D341Med (cell line): ENCODE measurements around the gene COX5B.
"Not testable (repeated sequence)": the region's sequence is repeated elsewhere in the genome, so short reads cannot be mapped to it uniquely, and the experiment has no call there.

Experiments used
- DNase-seq: peaks from one replicate; pipeline ENCODE4 v3.0.0; 2012; ENCODE audit warnings: low spot score

Gene COX5B

DNA sequence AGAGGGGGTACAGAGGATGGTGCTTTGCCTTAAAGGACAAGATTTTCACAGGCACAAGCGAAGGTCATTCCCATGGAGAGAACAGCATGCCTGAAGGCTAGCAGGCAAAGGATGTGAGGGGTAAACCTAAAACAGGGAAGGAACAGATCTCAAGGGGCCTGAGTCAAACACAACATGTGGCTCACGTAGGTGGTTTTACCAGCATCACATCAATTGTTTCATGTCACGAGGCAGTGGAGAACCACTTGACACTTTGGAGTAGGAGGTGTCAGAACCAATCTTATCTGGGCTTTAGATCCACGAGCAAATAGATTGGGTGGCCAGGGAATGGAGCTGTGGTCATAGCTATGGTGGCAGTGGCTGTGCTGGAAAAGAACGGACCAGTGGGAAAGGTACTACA lies 8.4 kb downstream of the COX5B start:
- no peak for DNase-seq

DNA sequence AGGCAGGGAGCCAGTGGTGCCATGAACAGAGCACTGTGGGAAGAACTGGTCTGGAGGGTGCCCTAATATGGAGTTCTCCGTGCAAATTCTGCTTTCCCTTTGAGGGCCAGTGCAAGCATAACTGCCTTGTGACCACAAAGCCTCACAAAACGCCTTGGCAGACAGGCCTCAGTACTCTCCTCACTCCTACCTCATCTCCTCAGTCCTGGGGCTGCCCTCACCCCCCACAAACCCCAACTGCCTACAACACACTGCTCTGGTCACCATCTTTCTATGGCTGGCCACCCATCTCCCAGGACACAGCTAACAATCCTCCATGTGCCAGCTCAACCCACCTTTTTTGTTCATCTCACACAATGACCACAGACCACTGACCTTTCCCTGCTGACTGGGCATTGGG lies 8.9 kb downstream of the COX5B start:
- no peak for DNase-seq

DNA sequence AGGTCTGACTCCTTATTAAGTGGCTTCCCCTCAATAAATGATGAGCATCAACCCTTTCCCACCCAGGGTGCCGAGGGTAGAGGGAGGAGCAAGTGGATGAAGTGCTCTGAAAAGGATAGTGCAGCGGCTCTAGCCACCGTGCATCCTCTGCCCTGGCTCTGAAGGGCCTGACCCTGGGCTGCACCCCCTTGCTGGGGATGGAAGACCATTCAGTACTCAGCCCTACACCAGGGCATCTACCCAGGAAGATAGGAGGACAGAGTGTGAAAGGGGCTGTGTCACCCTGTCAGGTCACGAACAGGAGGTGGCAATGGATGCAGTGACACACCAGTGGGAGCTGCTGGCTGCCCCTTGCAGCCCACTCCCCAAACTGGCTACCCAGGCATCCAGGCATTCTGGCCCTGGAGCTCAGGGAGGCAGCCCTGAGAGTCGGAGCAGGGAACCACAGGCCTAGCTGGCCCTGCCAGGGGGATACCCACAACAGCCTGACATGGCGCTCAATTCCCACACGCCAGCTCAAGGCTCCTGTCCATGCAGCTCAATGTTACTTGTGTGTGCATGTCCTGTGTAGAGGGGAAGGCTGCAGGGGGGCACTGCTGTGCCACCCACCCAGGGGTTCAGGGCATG lies 10.4 kb downstream of the COX5B start:
- no peak for DNase-seq

- DNase-seq = no peak
Observed at GRCh38 chr2:97656905-97657587, 11.2 kb downstream of the COX5B start.

DNA sequence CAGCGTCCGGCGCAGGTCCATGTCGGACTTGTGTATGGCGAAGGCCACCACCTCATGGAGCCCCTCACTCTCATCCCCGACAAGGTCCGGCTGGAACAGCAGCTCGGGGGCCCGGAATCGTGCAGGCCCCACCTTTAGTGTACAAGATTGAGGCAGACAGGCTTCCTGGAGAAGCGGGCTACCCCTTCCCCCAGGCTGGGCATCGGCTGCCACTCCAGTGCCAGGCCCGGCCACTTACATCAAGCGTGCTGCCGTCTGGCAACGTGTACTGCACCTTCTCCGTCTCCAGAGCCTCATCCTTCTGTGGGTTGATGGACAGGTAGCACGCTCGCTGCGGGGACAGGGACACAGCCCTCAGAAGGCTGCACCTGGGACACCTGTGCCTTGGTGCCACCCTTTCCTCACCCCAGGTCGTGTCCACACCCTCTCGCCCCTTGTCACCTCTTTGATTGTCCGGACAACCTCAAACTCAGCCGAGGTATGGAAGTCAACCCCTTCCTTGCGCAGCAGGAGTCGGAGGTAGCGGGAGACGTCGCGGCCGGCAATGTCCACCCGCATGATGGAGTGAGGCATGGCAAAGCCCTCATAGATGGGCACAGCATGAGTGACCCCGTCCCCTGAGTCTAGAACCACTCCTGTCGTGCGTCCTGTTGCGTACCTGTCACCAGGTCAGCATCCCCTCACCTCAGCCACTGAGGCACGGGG lies 12.3 kb downstream of the COX5B start:
- DNase-seq = no peak

- DNase-seq = no peak
Observed at GRCh38 chr2:97658691-97659157, 12.9 kb downstream of the COX5B start.

DNA sequence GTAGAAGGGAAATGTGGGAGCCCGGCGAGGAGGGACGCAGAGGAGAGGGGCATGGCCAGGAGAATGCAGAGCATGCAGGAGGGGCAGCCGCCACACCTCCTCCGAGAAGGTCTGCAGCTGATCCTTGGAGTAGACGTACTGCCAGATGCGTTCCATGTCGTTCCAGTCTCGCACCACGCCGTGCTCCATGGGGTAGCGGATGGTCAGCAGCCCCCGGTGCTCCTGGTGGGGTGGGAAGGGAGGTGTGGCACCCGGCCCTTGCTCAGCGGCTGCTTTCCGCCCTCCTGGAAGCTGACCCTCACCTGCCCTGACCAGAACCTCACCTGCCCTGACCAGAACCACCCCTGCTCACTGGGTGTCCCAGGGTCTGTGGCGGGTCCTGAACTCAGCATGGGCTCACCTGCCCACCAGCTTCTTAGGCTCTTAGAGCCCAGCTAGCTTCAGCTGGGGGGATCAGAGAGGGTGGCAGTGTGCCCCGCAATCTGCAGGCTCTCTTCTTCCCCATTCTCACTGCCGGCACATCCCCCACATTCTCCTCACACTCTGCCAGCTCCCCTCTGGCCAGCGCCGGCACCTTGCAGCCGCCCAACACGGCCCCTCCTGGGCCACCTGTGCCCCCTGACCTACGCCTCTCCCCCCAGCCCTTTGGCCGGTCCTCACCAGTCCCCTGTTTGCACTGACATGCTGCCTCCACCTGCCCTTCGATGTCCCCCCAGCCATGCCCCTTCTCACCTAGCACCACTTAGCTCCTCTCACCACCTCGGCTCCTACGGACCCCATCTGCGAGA lies 13.6 kb downstream of the COX5B start:
- no peak for DNase-seq

DNA sequence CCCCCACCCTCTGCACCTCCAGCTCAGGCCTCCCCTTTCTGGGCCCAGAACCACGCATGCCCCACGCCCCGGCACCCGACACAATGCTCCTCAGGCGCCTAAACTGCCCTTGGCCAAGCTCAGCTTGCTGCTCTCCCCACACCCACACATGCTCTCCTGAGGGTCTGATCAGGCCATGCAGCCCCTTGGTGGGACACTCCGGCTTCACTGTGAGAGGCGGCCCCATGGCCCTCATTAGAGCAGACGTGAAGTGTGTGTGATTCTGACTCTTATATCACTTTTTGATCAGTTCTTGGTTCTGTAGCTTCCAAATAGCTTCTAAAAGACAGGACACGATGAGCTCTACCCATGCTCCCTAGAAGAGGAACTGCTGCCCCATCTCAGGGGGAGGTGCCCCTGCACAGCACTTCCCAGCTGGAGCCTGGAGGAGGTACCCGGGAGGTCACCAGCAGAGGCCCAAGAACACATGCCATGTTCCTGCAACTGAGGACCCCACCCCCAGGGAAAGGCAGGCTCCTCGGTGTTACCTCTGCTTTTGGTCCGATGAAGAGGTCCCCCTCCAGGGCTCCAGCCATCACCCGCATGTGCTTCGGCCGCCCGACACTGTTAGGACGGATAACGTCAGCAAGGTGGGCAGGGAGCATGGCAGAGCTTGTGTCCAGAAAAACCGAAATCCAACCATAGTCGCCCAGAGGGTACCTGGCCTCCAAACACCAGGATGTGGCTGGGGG lies 14.3 kb downstream of the COX5B start:
- DNase-seq = no peak

DNA sequence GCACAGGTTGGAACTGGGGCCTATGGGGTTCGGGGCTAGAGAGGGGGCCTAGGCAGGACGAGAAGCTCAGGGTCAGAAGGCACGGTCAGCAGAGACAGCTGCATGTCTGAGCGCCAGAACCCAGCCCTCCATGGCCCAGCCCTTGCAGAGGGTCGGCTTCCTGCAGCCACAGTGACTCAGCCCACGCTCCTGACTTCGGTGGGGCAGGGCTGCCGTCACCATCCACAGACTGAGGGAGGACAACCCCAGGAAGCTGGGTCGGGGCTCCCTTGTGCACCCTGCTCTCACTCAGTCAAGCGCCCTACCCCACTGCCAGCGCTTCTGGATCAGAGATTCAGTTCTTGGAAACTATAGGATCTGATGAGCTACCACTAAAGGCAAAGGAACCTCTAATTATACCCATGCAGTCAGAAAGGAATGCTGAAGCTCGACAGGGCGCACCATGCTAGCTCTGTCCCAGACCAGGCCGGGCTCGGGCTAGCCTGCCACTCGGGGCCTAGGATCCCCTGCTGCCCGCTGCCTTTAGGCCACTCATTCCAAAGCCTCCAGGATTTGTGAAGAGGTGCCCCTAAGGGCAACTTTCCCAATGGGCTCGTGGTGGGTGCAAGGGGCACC lies 15.0 kb downstream of the COX5B start:
- DNase-seq = no peak

DNA sequence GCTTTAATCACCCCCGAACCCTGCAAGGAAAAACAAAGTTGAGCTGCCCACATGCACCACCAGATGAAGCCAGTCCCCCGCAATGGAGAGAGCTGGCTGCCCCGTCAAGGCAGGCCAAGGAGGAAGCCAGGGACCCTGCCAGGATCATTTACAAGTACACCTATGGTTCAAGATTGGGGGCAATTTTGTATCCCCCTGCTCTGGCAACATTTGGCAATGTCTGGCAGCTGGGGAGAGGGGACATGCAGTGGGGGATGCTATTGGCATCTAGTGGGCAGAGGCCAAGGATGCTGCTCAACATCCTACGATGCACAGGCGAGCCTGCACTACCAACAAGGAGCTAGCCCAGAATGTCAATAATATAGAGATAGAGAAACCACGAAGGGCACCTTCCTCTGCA lies 16.1 kb downstream of the COX5B start:
- DNase-seq = no peak

- DNase-seq = no peak
Observed at GRCh38 chr2:97662386-97662894, 16.6 kb downstream of the COX5B start.

DNA sequence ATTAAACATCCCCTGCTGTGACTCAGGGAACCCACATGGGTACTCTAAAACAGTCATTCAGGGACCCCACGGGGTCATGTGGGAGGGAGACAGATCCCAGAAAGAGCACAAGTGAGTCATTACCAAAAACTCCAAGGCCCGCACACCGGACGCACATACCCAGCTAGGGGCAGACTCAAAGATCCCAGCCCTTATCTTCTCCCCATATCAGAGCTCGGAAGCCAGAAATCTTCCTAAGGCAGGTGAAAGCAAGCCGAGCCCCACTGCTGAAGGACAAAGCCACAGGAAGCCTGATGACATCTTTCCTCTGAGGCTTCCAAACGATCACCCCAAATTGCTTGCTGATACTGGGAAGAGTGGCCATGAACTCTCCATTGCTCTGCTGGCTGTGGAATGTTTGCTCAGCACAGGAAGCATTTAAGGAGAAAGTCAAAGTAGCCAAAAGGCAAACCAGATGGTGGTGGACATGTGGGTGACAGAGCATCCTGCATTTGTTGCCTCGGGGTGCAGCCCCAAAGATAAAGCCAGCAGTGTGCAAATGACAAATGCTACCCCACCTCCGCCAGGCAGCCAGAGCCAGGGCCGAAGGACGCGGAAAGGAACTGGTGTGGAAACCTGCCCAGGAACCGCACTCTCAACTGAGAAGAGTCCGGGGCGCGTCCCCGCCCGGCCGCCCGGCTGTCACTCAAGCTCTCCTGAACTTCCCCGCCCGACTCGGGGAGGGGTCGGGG lies 17.2 kb downstream of the COX5B start:
- no peak for DNase-seq

DNA sequence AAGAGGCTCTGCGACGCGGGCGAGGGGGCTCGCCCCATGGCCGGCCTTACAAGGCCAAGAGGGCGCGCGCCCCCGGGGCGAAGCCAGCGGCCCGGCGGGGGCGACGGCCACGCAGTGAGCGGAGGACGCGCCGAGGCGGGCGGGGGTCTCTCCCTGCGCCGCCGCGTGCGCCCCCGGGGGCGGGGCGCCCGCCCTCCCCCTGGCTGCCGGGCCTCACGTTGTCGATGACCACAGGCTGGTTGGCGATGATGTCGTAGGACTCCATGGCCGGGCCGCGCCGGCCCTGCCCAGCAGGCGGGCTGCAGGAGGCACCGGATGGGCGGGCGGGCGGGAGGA lies 17.7 kb downstream of the COX5B start:
- no peak for DNase-seq

- DNase-seq = peak; percentile 98
Observed at GRCh38 chr2:97663962-97664635, 18.2 kb downstream of the COX5B start, which contains the start of gene ACTR1B. TSS of gene ACTR1B (minus strand) at chr2:97664044. CDS start at chr2:97663890, 154 bp downstream.

GRCh38 chr2:97664636-97664970 lies 18.7 kb downstream of the COX5B start:
- DNase-seq = no peak

- no peak for DNase-seq
Observed at GRCh38 chr2:97669448-97669847, 23.6 kb downstream of the COX5B start, which contains the start of gene C2orf92. TSS of gene C2orf92 (plus strand) at chr2:97669713. CDS start at chr2:97669789, 76 bp downstream.

DNA sequence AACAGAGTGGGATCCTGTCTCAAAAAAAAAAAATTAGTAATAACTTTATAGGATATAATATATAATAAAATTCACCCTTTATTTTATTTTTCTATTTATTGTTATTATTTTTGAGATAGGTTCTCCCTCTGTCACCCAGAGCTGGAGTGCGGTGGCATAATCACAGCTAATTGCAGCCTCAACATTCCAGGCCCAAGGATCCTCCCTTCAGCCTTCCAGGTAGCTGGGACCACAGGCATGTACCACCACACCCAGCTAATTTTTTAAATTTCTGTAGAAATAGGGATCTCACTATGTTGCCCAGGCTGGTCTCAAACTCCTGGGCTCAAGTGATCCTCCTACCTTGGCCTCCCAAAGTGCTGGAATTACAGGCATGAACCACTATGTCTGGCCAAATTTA lies 24.6 kb downstream of the COX5B start:
- DNase-seq = no peak

DNA sequence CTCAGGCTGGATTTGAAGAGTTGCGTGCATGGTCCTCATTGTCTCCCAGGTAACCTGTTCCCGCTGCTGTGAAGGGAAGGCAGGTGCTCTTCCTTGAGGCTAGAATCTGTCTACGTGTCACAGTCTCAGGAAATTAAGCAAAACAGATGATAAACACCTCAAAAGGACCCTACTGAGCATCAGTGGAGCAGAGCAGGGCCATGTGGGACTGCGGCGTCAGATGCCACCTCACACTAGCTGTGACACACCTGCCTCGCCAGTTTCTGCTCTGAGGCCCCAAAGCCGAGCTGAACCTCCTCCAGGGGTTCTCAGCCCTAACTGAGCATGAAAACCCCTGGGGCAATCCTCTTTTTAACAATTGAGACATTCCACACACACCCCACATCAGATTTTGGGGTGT lies 25.7 kb downstream of the COX5B start:
- no peak for DNase-seq

GRCh38 chr2:97672606-97673140 lies 26.8 kb downstream of the COX5B start:
- DNase-seq = not testable (repeated sequence)
